KMS-11 (cell line): ENCODE data around the gene PPP1R14B.

ENCODE experiments used
- H2AFZ ChIP-seq: fragments of 200-600 bp; sonication (generic); 2 replicates; pipeline ENCODE4 v1.6.1; 2016; ENCODE audit warnings: antibody characterized with exemption, mixed run types, low read depth
- H3K27ac ChIP-seq: fragments of 200-600 bp; sonication (generic); 2 replicates; pipeline ENCODE4 v1.6.1; 2016; ENCODE audit warnings: mild to moderate bottlenecking, mixed run types
- H3K27me3 ChIP-seq: fragments of 200-600 bp; sonication (generic); 2 replicates; pipeline ENCODE4 v1.6.1; 2017; ENCODE audit warnings: mild to moderate bottlenecking, low read depth, mixed run types, moderate library complexity; ENCODE audit not compliant: insufficient read depth
- H3K36me3 ChIP-seq: fragments of 200-600 bp; sonication (generic); 2 replicates; pipeline ENCODE4 v1.6.1; 2017; ENCODE audit warnings: mild to moderate bottlenecking, mixed run types; ENCODE audit not compliant: insufficient read depth
- H3K4me1 ChIP-seq: fragments of 200-600 bp; sonication (generic); 2 replicates; pipeline ENCODE4 v1.6.1; 2016; ENCODE audit warnings: mild to moderate bottlenecking, low read depth, mixed run types; ENCODE audit not compliant: poor library complexity, severe bottlenecking
- H3K4me2 ChIP-seq: fragments of 200-600 bp; sonication (generic); 2 replicates; pipeline ENCODE4 v1.7.0; 2016; ENCODE audit warnings: mild to moderate bottlenecking, mixed run types
- H3K4me3 ChIP-seq: fragments of 200-600 bp; sonication (generic); IDR thresholded peaks from 2 replicates; pipeline ENCODE4 v1.6.1; 2017; ENCODE audit warnings: low read depth, low read length, mixed read lengths; ENCODE audit not compliant: insufficient read depth
- H3K79me2 ChIP-seq: fragments of 200-600 bp; sonication (generic); 2 replicates; pipeline ENCODE4 v1.6.1; 2016; ENCODE audit warnings: low read depth, mixed run types; ENCODE audit not compliant: insufficient read depth
- H3K9ac ChIP-seq: fragments of 200-600 bp; sonication (generic); 2 replicates; pipeline ENCODE4 v1.6.1; 2016; ENCODE audit warnings: mild to moderate bottlenecking, mixed run types
- H4K20me1 ChIP-seq: fragments of 200-600 bp; sonication (generic); 2 replicates; pipeline ENCODE4 v1.6.1; 2016; ENCODE audit warnings: mild to moderate bottlenecking, mixed run types; ENCODE audit not compliant: insufficient read depth
- CTCF ChIP-seq: fragments of 200-600 bp; sonication (generic); conservative IDR thresholded peaks from 2 replicates; pipeline ENCODE4 v1.6.1; 2017; ENCODE audit warnings: low read depth, mild to moderate bottlenecking, antibody characterized with exemption, low read length, moderate library complexity, mixed read lengths

PPP1R14B gene

GRCh38 chr11:64204464-64204989 lies 42.2 kb downstream of the PPP1R14B start:
- Histone ChIP-seq H3K79me2 (peaks cover 8% of the 10 kb centered on the region; the same call in 1 of the 2 replicates), H4K20me1 (0 out of 2 replicates have a peak, but pooled peaks cover 6% of the 10 kb centered on the region), H2AFZ (no peak overlapping the region), H3K4me2 (no peak overlapping the region; the same call in 1 of the 2 replicates), H3K4me1 (peaks cover 40% of the 10 kb centered on the region), H3K9ac (no peak overlapping the region), H3K36me3 (peaks cover 18% of the 10 kb centered on the region; the same call in 1 of the 2 replicates), H3K27me3 (no peaks in the 10 kb centered on the region), H3K27ac (peak overlapping the region; percentile 2; the same call in 1 of the 2 replicates), H3K4me3 (no peak overlapping the region)
- TF ChIP-seq CTCF: peak; percentile 73

DNA sequence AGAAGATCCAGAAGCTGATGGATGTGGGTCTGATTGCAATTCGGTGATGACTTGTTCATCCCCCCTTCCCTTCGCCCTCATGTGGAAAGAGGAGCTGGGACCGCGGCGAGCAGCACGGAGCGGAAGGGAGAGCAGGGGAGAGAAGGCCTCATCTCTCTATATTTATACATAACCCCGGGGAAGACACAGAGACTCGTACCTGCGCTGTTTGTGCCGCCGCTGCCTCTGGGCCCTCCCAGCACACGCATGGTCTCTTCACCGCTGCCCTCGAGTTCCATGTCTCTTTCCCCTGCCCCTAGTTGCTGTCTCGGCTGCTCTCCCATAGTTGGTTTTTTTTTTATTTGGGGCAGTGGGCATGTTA lies 42.7 kb downstream of the PPP1R14B start:
- no peak overlapping the region for H3K4me3 ChIP-seq
- H3K27ac ChIP-seq: no peak overlapping the region
- H4K20me1 ChIP-seq: 0 out of 2 replicates have a peak, but pooled peaks cover 6% of the 10 kb centered on the region
- H3K4me1 ChIP-seq: peaks cover 40% of the 10 kb centered on the region
- H3K4me2 ChIP-seq: no peak overlapping the region; the same call in 1 of the 2 replicates
- no peak for TF ChIP-seq CTCF
- peaks cover 18% of the 10 kb centered on the region; the same call in 1 of the 2 replicates for H3K36me3 ChIP-seq
- no peak overlapping the region for H3K9ac ChIP-seq
- no peak overlapping the region for H2AFZ ChIP-seq
- peaks cover 8% of the 10 kb centered on the region; the same call in 1 of the 2 replicates for H3K79me2 ChIP-seq
- no peaks in the 10 kb centered on the region for H3K27me3 ChIP-seq

GRCh38 chr11:64203421-64204079 lies 43.2 kb downstream of the PPP1R14B start:
- peaks cover 40% of the 10 kb centered on the region for H3K4me1 ChIP-seq

DNA sequence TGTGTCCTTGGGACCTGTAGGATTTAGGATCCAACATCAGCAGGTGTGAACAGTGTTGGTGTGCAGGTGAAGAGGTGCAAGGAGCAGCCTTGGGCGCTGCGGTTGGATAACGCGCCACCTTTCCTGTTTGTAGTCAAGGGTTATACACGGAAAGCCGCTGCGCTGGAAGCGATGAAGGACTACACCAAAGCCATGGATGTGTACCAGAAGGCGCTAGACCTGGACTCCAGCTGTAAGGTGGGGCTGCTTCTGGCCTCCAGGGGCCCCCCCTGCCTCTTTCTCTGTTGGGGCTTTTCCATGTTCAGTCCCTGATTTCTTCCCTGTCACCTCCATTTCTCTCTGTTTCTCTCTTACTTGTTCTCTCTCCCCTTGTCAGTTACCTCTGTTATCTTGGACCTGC lies 43.8 kb downstream of the PPP1R14B start:
- no peak for TF ChIP-seq CTCF
- H3K4me1 ChIP-seq: peaks cover 38% of the 10 kb centered on the region
- H3K36me3 ChIP-seq: peaks cover 29% of the 10 kb centered on the region; the same call in 1 of the 2 replicates

More at GRCh38 chr11:64203421-64204079, 43.2 kb downstream of the PPP1R14B start:
- no peaks in the 10 kb centered on the region for H3K27me3 ChIP-seq
- H2AFZ ChIP-seq: no peak overlapping the region
- H3K9ac ChIP-seq: no peak overlapping the region
- TF ChIP-seq CTCF: no peak
- 0 out of 2 replicates have a peak, but pooled peaks cover 6% of the 10 kb centered on the region for H4K20me1 ChIP-seq
- H3K4me3 ChIP-seq: no peak overlapping the region
- H3K27ac ChIP-seq: no peak overlapping the region
- H3K36me3 ChIP-seq: peaks cover 23% of the 10 kb centered on the region; the same call in 1 of the 2 replicates
- H3K79me2 ChIP-seq: peaks cover 8% of the 10 kb centered on the region; the same call in 1 of the 2 replicates
- H3K4me2 ChIP-seq: no peak overlapping the region; the same call in 1 of the 2 replicates

More for the DNA sequence above, 43.8 kb downstream of the PPP1R14B start:
- H3K4me3 ChIP-seq: no peak overlapping the region
- H3K27ac ChIP-seq: no peak overlapping the region
- H3K27me3 ChIP-seq: no peaks in the 10 kb centered on the region
- no peak overlapping the region for H3K9ac ChIP-seq
- 0 out of 2 replicates have a peak, but pooled peaks cover 6% of the 10 kb centered on the region for H4K20me1 ChIP-seq
- peaks cover 8% of the 10 kb centered on the region; the same call in 1 of the 2 replicates for H3K79me2 ChIP-seq
- H2AFZ ChIP-seq: no peak overlapping the region
- no peak overlapping the region for H3K4me2 ChIP-seq
